HEK293T (cell line): ENCODE measurements around the gene USO1.

Source experiments
- CTCF ChIA-PET: fragments of 350-600 bp; formaldehyde crosslinking; extraction: SDS; loops from one replicate; lab custom pipeline; 2021; ENCODE audit warnings: antibody characterized with exemption, inconsistent platforms; lab: Yijun Ruan, JAX
- POLR2A ChIA-PET: fragments of 350-600 bp; formaldehyde crosslinking; extraction: SDS; loops from one replicate; lab custom pipeline; 2020; ENCODE audit warnings: antibody characterized with exemption, inconsistent platforms; lab: Yijun Ruan, JAX
- DNase-seq: peaks from one replicate; pipeline ENCODE4 v3.0.0; 2012; ENCODE audit warnings: mixed read lengths; ENCODE audit errors: extremely low spot score
- ARNT ChIP-seq: fragments of 450-650 bp; IDR thresholded peaks from 2 replicates; pipeline ENCODE4 v1.6.1; 2017; ENCODE audit warnings: mild to moderate bottlenecking
- BHLHE40 ChIP-seq: fragments of 450-650 bp; IDR thresholded peaks from 2 replicates; pipeline ENCODE4 v1.6.1; 2016; ENCODE audit warnings: mild to moderate bottlenecking, moderate library complexity, borderline replicate concordance
- CTBP1 ChIP-seq: fragments of 450-650 bp; IDR thresholded peaks from 2 replicates; pipeline ENCODE4 v1.6.1; 2016; ENCODE audit warnings: borderline replicate concordance
- ELF4 ChIP-seq: fragments of 450-650 bp; IDR thresholded peaks from 2 replicates; pipeline ENCODE4 v1.6.1; 2017; ENCODE audit warnings: antibody characterized with exemption
- FOXA1 ChIP-seq: fragments of 450-650 bp; IDR thresholded peaks from 2 replicates; pipeline ENCODE4 v1.6.1; 2016; ENCODE audit warnings: mild to moderate bottlenecking
- FOXK2 ChIP-seq: fragments of 450-650 bp; IDR thresholded peaks from 2 replicates; pipeline ENCODE4 v1.6.1; 2016; ENCODE audit warnings: mild to moderate bottlenecking
- FOXM1 ChIP-seq: fragments of 450-650 bp; IDR thresholded peaks from 2 replicates; pipeline ENCODE4 v1.6.1; 2017; ENCODE audit warnings: mild to moderate bottlenecking, borderline replicate concordance
- HDGF ChIP-seq: fragments of 450-650 bp; IDR thresholded peaks from 2 replicates; pipeline ENCODE4 v1.6.1; 2017; ENCODE audit warnings: antibody characterized with exemption, borderline replicate concordance
- L3MBTL2 ChIP-seq: fragments of 450-650 bp; conservative IDR thresholded peaks from 2 replicates; pipeline ENCODE4 v1.6.1; 2016; ENCODE audit warnings: mild to moderate bottlenecking
- LEF1 ChIP-seq: fragments of 450-650 bp; IDR thresholded peaks from 2 replicates; pipeline ENCODE4 v1.6.1; 2017; ENCODE audit warnings: mild to moderate bottlenecking, borderline replicate concordance
- NFRKB ChIP-seq: fragments of 450-650 bp; IDR thresholded peaks from 2 replicates; pipeline ENCODE4 v1.6.1; 2016; ENCODE audit warnings: mild to moderate bottlenecking, moderate library complexity
- SP1 ChIP-seq: fragments of 450-650 bp; IDR thresholded peaks from 2 replicates; pipeline ENCODE4 v1.6.1; 2017
- SUZ12 ChIP-seq: fragments of 450-650 bp; IDR thresholded peaks from 2 replicates; pipeline ENCODE4 v1.6.1; 2016; ENCODE audit warnings: mild to moderate bottlenecking
- TARDBP ChIP-seq: fragments of 450-650 bp; IDR thresholded peaks from 2 replicates; pipeline ENCODE4 v1.6.1; 2016
- ZNF384 ChIP-seq: fragments of 450-650 bp; IDR thresholded peaks from 2 replicates; pipeline ENCODE4 v1.6.1; 2016
- TF ChIP-seq, protein P1 (sequence below): fragments of 450-650 bp; IDR thresholded peaks from 2 replicates; pipeline ENCODE4 v1.6.1; 2016

Gene USO1

DNA sequence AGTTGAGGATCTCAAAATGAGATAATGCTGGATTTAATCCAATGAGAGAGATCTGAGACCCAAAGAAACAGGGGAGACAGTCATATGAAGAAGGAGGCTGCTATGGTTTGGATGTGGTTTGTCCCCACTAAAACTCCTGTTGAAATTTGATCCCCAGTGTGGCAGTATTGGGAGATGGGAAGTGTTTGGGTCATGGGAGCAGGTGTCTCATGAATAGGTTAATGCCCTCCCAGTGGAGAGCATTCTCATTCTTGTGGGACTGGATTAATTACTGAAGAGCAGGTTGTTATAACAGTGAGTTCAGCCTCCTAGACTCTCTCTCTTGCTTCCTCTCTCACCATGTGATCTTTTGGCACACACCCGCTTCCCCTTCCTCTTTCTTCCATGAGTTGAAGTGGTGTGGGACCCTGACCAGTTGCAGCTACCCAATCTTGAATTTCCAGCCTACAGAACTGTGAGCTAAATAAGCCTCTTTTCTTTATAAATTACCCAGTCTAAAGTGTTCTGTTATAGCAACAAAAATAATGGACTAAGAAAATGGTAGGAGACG lies 107.6 kb downstream of the USO1 start:
- POLR2A ChIA-PET, result no interaction called here
- CTCF ChIA-PET, result interaction anchor here (0.7 kb wide), 1 partner anchor 16 kb away, joined by 3 read pairs; no protein-coding TSS in a partner anchor
- TF ChIP-seq SUZ12 (no peak), NFRKB (no peak), TARDBP (no peak), LEF1 (no peak), L3MBTL2 (no peak)
- DNase-seq, result no peak

DNA sequence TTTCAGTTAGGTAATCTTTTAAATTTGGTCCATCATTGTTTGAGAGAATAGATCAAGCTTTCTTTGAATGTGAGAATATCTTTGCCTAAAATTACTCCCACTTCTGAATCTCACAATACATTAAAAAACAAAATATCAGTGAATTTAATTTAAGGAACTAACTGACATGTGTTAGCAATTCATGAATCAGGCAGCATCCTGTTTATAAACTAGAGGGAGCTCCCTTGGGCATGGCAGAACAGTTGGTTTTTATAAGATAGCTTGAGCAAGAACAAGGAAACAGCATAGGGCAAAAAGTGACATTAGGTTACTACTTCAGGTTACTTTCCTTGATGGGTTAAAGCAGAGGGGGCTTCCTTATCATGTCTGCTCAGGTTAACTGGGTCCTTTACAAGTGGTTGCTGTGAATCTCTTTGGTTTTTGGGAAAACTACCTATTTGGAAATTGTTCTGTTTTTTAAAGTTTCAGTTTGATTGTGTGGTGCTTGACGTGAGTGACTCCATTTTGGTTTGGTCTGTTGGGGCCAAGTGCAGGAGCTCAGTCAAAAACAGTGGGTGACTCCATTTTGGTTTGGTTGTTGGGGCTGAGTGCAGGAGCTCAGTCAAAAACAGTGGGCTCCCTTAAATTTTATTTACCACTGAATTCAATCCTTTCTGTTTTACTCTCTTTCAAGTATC lies 109.9 kb downstream of the USO1 start:
- DNase-seq, result no peak
- TF ChIP-seq TARDBP (no peak), NFRKB (no peak), FOXK2 (no peak), HDGF (no peak), LEF1 (no peak)
- ChIA-PET POLR2A (no interaction called here), CTCF (interaction anchor here (0.6 kb wide), 1 partner anchor 157 kb away, joined by 3 read pairs; no protein-coding TSS in a partner anchor)

DNA sequence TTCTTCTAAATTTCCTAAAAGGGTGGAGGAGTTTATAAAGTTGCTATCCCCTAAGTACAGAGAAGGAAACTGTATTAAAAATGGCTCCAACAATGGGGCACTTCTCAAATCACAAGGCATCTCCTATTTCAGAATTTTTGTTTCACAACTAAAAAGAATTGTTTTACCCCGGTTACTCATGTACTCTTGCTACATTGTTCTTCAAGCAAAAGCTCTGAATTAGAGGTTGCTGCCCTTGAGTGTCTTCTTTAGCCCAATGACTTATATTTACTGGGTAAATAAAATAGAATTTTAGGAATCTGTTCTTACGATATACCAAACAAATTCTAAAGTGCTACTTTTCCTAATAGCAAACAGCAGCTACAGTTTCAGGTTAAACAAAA lies 110.4 kb downstream of the USO1 start:
- POLR2A ChIA-PET, result no interaction called here
- DNase-seq, result no peak
- no peak for TF ChIP-seq ARNT
- TF ChIP-seq ELF4, result no peak
- no peak for TF ChIP-seq NFRKB
- TF ChIP-seq FOXA1, result no peak
- no peak for TF ChIP-seq FOXK2
- TF ChIP-seq LEF1, result no peak
- no peak for TF ChIP-seq SP1
- no peak for TF ChIP-seq TARDBP
- no peak for TF ChIP-seq BHLHE40
- TF ChIP-seq, protein P1, sequence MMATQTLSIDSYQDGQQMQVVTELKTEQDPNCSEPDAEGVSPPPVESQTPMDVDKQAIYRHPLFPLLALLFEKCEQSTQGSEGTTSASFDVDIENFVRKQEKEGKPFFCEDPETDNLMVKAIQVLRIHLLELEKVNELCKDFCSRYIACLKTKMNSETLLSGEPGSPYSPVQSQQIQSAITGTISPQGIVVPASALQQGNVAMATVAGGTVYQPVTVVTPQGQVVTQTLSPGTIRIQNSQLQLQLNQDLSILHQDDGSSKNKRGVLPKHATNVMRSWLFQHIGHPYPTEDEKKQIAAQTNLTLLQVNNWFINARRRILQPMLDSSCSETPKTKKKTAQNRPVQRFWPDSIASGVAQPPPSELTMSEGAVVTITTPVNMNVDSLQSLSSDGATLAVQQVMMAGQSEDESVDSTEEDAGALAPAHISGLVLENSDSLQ, result no peak
- TF ChIP-seq CTBP1, result no peak
- TF ChIP-seq ZNF384, result no peak
- no peak for TF ChIP-seq SUZ12
- no peak for TF ChIP-seq L3MBTL2
- TF ChIP-seq FOXM1, result no peak
- no peak for TF ChIP-seq HDGF
- CTCF ChIA-PET, result no interaction called here

DNA sequence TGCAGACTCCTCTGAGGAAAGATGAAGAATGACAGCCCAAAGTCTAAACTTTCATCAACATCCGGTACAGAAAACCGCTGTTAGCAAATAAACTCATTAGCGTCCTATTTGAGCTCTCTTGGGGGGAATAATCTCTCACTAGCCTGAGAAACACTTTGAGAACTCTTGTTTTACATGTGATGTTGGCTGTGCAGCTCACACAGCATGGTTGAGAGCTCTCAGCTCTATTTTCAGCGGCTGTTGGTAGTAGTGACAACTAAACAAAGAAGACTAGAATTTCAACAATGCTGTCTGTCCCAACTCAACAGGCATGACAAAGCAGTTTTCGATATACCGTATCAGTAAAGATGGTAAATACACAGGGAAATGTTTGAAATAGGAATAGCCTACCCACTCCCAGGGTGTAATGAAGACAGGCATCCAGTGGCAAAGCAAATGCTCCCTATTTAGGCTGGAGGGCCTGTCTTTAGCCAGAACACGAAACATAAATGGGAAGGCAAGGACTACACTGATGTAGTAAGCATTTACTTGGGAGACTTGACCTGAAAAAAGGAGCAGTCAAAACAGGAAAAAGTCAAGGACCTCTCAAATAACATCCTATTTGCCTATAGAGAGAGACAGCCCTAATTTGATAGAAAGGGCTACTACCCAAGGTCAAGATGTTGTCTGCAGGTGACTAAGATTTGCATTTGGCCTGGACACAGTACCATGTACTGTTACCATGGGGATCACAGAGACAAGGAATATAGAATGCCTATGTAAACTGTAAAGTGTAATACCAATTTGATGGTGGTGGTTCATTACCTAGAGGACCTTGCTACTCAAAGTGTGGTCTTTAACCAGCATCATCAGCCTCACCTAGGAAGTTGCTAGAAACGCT lies 117.5 kb downstream of the USO1 start:
- TF ChIP-seq SUZ12 (no peak), L3MBTL2 (no peak), BHLHE40 (no peak), NFRKB (no peak), TARDBP (no peak), ELF4 (no peak), ARNT (no peak), HDGF (no peak), FOXK2 (no peak), FOXA1 (no peak)
- TF ChIP-seq, protein P1, result no peak
- POLR2A ChIA-PET, result no interaction called here
- CTCF ChIA-PET, result no interaction called here
- no peak for DNase-seq

- no peak for TF ChIP-seq LEF1
- TF ChIP-seq ZNF384, result no peak
- TF ChIP-seq ARNT, result no peak
- TF ChIP-seq FOXM1, result no peak
- TF ChIP-seq HDGF, result no peak
- TF ChIP-seq ELF4, result no peak
- TF ChIP-seq FOXA1, result no peak
- no peak for TF ChIP-seq CTBP1
- TF ChIP-seq L3MBTL2, result no peak
- TF ChIP-seq SP1, result no peak
- TF ChIP-seq BHLHE40, result no peak
- TF ChIP-seq SUZ12, result no peak
- TF ChIP-seq TARDBP, result no peak
- no peak for TF ChIP-seq NFRKB
Observed at GRCh38 chr4:75843596-75843995, 119.2 kb downstream of the USO1 start.

GRCh38 chr4:75844151-75844662 lies 119.8 kb downstream of the USO1 start:
- CTCF ChIA-PET, result no interaction called here
- POLR2A ChIA-PET, result no interaction called here
- no peak for DNase-seq
- TF ChIP-seq BHLHE40 (no peak), LEF1 (no peak), L3MBTL2 (no peak), FOXM1 (no peak), ELF4 (no peak), SP1 (no peak), FOXK2 (no peak), ZNF384 (no peak), ARNT (no peak)
- TF ChIP-seq, protein P1, result no peak

More at GRCh38 chr4:75843596-75843995, 119.2 kb downstream of the USO1 start:
- ChIA-PET POLR2A (no interaction called here), CTCF (no interaction called here)
- DNase-seq, result no peak
